Measurements from ENCODE around the gene ZNF423.

Gene ZNF423

GRCh38 chr16:49703483-49703882 is 152.4 kb downstream of the ZNF423 start:
- H3K9me3 ChIP-seq (ENCODE audit: control insufficient read depth in 1 of 2, low read length in 2 of 2) = no peaks in the 10 kb centered on the region
- H3K4me1 ChIP-seq (ENCODE audit: control insufficient read depth in 1 of 2, insufficient read depth in 2 of 2, low read length in 2 of 2) = no peaks in the 10 kb centered on the region
- H3K27me3 ChIP-seq (ENCODE audit: control insufficient read depth in 1 of 2, insufficient read depth in 2 of 2, low read length in 2 of 2) = no peaks in the 10 kb centered on the region
- H3K36me3 ChIP-seq (ENCODE audit: control insufficient read depth in 1 of 2, insufficient read depth in 2 of 2, low read length in 2 of 2) = no peaks in the 10 kb centered on the region
- no peak overlapping the region for H3K4me3 ChIP-seq (ENCODE audit: low read depth in 1 of 2, low read length in 2 of 2)
- H3K9ac ChIP-seq (ENCODE audit: low read depth in 1 of 2, low read length in 2 of 2) = no peak overlapping the region
- H3K27ac ChIP-seq (ENCODE audit: low read depth, low read length) = no peak overlapping the region

GRCh38 chr16:49701789-49702494 is 154.0 kb downstream of the ZNF423 start:
- Histone ChIP-seq H3K27ac (ENCODE audit: low read depth, low read length) (no peak overlapping the region), H3K4me3 (ENCODE audit: low read depth in 1 of 2, low read length in 2 of 2) (no peak overlapping the region), H3K4me1 (ENCODE audit: control insufficient read depth in 1 of 2, insufficient read depth in 2 of 2, low read length in 2 of 2) (no peaks in the 10 kb centered on the region), H3K9ac (ENCODE audit: low read depth in 1 of 2, low read length in 2 of 2) (no peak overlapping the region), H3K9me3 (ENCODE audit: control insufficient read depth in 1 of 2, low read length in 2 of 2) (no peaks in the 10 kb centered on the region), H3K27me3 (ENCODE audit: control insufficient read depth in 1 of 2, insufficient read depth in 2 of 2, low read length in 2 of 2) (no peaks in the 10 kb centered on the region), H3K36me3 (ENCODE audit: control insufficient read depth in 1 of 2, insufficient read depth in 2 of 2, low read length in 2 of 2) (no peaks in the 10 kb centered on the region)

GRCh38 chr16:49701065-49701685 is 154.7 kb downstream of the ZNF423 start:
- H3K27me3 ChIP-seq (ENCODE audit: control insufficient read depth in 1 of 2, insufficient read depth in 2 of 2, low read length in 2 of 2) = no peaks in the 10 kb centered on the region
- H3K4me3 ChIP-seq (ENCODE audit: low read depth in 1 of 2, low read length in 2 of 2) = no peak overlapping the region
- H3K36me3 ChIP-seq (ENCODE audit: control insufficient read depth in 1 of 2, insufficient read depth in 2 of 2, low read length in 2 of 2) = no peaks in the 10 kb centered on the region
- no peaks in the 10 kb centered on the region for H3K9me3 ChIP-seq (ENCODE audit: control insufficient read depth in 1 of 2, low read length in 2 of 2)
- no peak overlapping the region for H3K27ac ChIP-seq (ENCODE audit: low read depth, low read length)
- no peak overlapping the region for H3K9ac ChIP-seq (ENCODE audit: low read depth in 1 of 2, low read length in 2 of 2)
- H3K4me1 ChIP-seq (ENCODE audit: control insufficient read depth in 1 of 2, insufficient read depth in 2 of 2, low read length in 2 of 2) = no peaks in the 10 kb centered on the region

- Histone ChIP-seq H3K4me3 (ENCODE audit: low read depth in 1 of 2, low read length in 2 of 2) (no peak overlapping the region), H3K9ac (ENCODE audit: low read depth in 1 of 2, low read length in 2 of 2) (no peak overlapping the region), H3K27ac (ENCODE audit: low read depth, low read length) (no peak overlapping the region), H3K9me3 (ENCODE audit: control insufficient read depth in 1 of 2, low read length in 2 of 2) (no peaks in the 10 kb centered on the region), H3K4me1 (ENCODE audit: control insufficient read depth in 1 of 2, insufficient read depth in 2 of 2, low read length in 2 of 2) (no peaks in the 10 kb centered on the region), H3K36me3 (ENCODE audit: control insufficient read depth in 1 of 2, insufficient read depth in 2 of 2, low read length in 2 of 2) (no peaks in the 10 kb centered on the region), H3K27me3 (ENCODE audit: control insufficient read depth in 1 of 2, insufficient read depth in 2 of 2, low read length in 2 of 2) (no peaks in the 10 kb centered on the region)
Measured at GRCh38 chr16:49700251-49701064, 155.5 kb downstream of the ZNF423 start.

GRCh38 chr16:49699841-49700175 is 156.1 kb downstream of the ZNF423 start:
- Histone ChIP-seq H3K4me1 (ENCODE audit: control insufficient read depth in 1 of 2, insufficient read depth in 2 of 2, low read length in 2 of 2) (no peaks in the 10 kb centered on the region), H3K9me3 (ENCODE audit: control insufficient read depth in 1 of 2, low read length in 2 of 2) (no peaks in the 10 kb centered on the region), H3K36me3 (ENCODE audit: control insufficient read depth in 1 of 2, insufficient read depth in 2 of 2, low read length in 2 of 2) (no peaks in the 10 kb centered on the region), H3K9ac (ENCODE audit: low read depth in 1 of 2, low read length in 2 of 2) (no peak overlapping the region), H3K27me3 (ENCODE audit: control insufficient read depth in 1 of 2, insufficient read depth in 2 of 2, low read length in 2 of 2) (no peaks in the 10 kb centered on the region), H3K4me3 (ENCODE audit: low read depth in 1 of 2, low read length in 2 of 2) (no peak overlapping the region), H3K27ac (ENCODE audit: low read depth, low read length) (no peak overlapping the region)

- H3K4me1 ChIP-seq (ENCODE audit: control insufficient read depth in 1 of 2, insufficient read depth in 2 of 2, low read length in 2 of 2) = no peaks in the 10 kb centered on the region
- no peaks in the 10 kb centered on the region for H3K27me3 ChIP-seq (ENCODE audit: control insufficient read depth in 1 of 2, insufficient read depth in 2 of 2, low read length in 2 of 2)
- H3K9ac ChIP-seq (ENCODE audit: low read depth in 1 of 2, low read length in 2 of 2) = no peak overlapping the region
- no peak overlapping the region for H3K27ac ChIP-seq (ENCODE audit: low read depth, low read length)
- H3K36me3 ChIP-seq (ENCODE audit: control insufficient read depth in 1 of 2, insufficient read depth in 2 of 2, low read length in 2 of 2) = no peaks in the 10 kb centered on the region
- H3K4me3 ChIP-seq (ENCODE audit: low read depth in 1 of 2, low read length in 2 of 2) = no peak overlapping the region
- no peaks in the 10 kb centered on the region for H3K9me3 ChIP-seq (ENCODE audit: control insufficient read depth in 1 of 2, low read length in 2 of 2)
Measured at GRCh38 chr16:49698931-49699840, 156.7 kb downstream of the ZNF423 start.

- H3K27me3 ChIP-seq (ENCODE audit: control insufficient read depth in 1 of 2, insufficient read depth in 2 of 2, low read length in 2 of 2) = no peaks in the 10 kb centered on the region
- H3K9ac ChIP-seq (ENCODE audit: low read depth in 1 of 2, low read length in 2 of 2) = no peak overlapping the region
- no peaks in the 10 kb centered on the region for H3K4me1 ChIP-seq (ENCODE audit: control insufficient read depth in 1 of 2, insufficient read depth in 2 of 2, low read length in 2 of 2)
- no peak overlapping the region for H3K4me3 ChIP-seq (ENCODE audit: low read depth in 1 of 2, low read length in 2 of 2)
- H3K36me3 ChIP-seq (ENCODE audit: control insufficient read depth in 1 of 2, insufficient read depth in 2 of 2, low read length in 2 of 2) = no peaks in the 10 kb centered on the region
- no peaks in the 10 kb centered on the region for H3K9me3 ChIP-seq (ENCODE audit: control insufficient read depth in 1 of 2, low read length in 2 of 2)
- H3K27ac ChIP-seq (ENCODE audit: low read depth, low read length) = no peak overlapping the region
Measured at GRCh38 chr16:49698453-49698815, 157.5 kb downstream of the ZNF423 start.

- Histone ChIP-seq H3K9me3 (ENCODE audit: control insufficient read depth in 1 of 2, low read length in 2 of 2) (no peaks in the 10 kb centered on the region), H3K36me3 (ENCODE audit: control insufficient read depth in 1 of 2, insufficient read depth in 2 of 2, low read length in 2 of 2) (no peaks in the 10 kb centered on the region), H3K27me3 (ENCODE audit: control insufficient read depth in 1 of 2, insufficient read depth in 2 of 2, low read length in 2 of 2) (no peaks in the 10 kb centered on the region), H3K27ac (ENCODE audit: low read depth, low read length) (no peak overlapping the region), H3K9ac (ENCODE audit: low read depth in 1 of 2, low read length in 2 of 2) (no peak overlapping the region), H3K4me3 (ENCODE audit: low read depth in 1 of 2, low read length in 2 of 2) (no peak overlapping the region), H3K4me1 (ENCODE audit: control insufficient read depth in 1 of 2, insufficient read depth in 2 of 2, low read length in 2 of 2) (no peaks in the 10 kb centered on the region)
Measured at GRCh38 chr16:49697631-49698452, 158.1 kb downstream of the ZNF423 start.

- Histone ChIP-seq H3K9ac (ENCODE audit: low read depth in 1 of 2, low read length in 2 of 2) (no peak overlapping the region), H3K4me1 (ENCODE audit: control insufficient read depth in 1 of 2, insufficient read depth in 2 of 2, low read length in 2 of 2) (no peaks in the 10 kb centered on the region), H3K9me3 (ENCODE audit: control insufficient read depth in 1 of 2, low read length in 2 of 2) (no peaks in the 10 kb centered on the region), H3K27me3 (ENCODE audit: control insufficient read depth in 1 of 2, insufficient read depth in 2 of 2, low read length in 2 of 2) (no peaks in the 10 kb centered on the region), H3K4me3 (ENCODE audit: low read depth in 1 of 2, low read length in 2 of 2) (no peak overlapping the region), H3K27ac (ENCODE audit: low read depth, low read length) (no peak overlapping the region), H3K36me3 (ENCODE audit: control insufficient read depth in 1 of 2, insufficient read depth in 2 of 2, low read length in 2 of 2) (no peaks in the 10 kb centered on the region)
Measured at GRCh38 chr16:49696414-49697101, 159.4 kb downstream of the ZNF423 start.
